HG03280 (cell line): ENCODE results near the gene NEUROD1.

ENCODE experiments used
- ATAC-seq: cut with Tn5 transposase; IDR thresholded peaks from one replicate; pipeline ENCODE4 v1.9.1; 2021; ENCODE audit warnings: mild to moderate bottlenecking, moderate library complexity; ENCODE audit not compliant: unreplicated experiment

Gene NEUROD1

DNA sequence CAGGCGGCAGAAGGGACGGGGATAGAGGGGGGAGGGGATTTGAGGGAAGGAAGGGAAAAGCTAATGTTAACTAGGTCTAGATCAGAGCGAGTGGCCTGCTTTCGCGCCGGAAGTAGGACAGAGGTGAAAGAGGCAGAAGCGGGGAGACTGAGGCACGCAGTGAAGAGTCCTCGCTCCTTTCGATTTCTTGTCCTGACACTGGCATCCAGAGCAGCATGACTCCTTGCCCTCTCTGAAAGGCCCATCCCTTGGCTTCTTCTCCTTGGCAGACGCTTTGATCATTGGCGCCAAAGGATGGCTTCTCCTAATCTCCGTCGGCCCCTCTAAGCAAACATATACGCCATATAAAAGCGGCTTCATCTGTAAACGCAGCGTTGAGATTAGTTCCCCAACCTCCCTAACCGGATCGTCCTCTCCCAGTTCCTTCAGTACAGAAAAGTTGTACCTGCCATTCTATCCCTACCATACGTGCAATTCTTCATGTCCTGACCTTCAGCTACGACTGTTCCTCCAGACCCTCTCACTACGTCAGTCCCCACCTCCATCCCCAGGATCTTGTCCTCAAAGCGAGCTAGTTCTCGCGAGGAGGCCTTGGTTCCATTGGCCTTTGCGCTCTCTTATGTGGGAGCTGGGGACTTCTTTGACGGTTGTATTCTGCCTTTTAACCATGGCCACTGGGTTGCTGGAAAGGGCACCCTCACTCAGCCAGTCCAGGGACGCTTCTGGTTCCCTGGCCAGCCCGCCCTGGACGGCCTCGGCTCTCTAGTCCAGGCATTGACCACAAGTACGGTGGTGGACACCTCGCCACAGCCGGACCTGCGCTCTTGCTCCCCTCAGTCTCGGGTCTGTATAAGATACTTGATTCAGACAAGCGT is 857 bp upstream of the NEUROD1 start:
- ATAC-seq: no peak

DNA sequence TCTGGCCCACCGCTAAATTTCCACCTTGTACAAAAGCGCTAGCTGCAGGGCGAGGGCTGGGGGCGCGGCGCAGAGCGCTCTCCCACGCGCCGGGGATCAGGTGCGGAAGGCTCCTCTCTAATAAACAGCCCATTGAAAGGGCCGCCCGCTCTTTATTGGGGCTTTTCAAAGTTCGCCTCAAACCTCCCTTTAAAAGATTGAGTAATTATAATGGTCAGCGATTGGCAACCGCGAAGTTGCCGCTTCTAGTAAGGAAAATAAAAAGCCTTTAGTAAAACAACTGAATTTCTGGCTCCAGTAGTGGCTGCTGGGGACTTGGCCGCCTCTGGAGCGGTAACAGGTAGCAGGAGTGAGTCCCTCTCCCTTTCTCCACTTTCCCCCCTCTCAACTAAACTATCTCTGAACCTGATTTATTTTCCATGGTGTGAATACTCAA is 755 bp downstream of the NEUROD1 start:
- no peak for ATAC-seq

GRCh38 chr2:181678861-181679543 is 1.3 kb downstream of the NEUROD1 start:
- ATAC-seq: no peak

GRCh38 chr2:181677912-181678586 is 2.3 kb downstream of the NEUROD1 start:
- no peak for ATAC-seq

DNA sequence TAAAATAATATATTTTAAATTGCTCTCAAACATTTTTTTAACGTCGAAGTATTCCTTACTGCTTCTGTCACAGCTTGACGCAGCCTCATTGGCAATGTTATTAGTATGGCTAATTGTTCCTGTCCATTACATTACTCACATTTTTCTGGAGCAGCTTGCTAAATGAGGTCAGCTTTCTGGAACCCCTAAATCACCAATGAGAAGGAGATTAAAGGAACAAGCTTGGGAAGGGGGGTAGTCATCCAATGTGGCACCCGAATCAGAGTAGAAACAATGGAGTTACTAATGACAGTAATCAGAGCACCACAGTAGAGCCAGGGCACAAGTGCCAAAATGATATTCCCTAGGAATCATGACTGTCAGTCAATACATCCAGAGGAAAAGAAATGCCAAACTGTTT is 5.1 kb downstream of the NEUROD1 start:
- no peak for ATAC-seq

GRCh38 chr2:181674461-181674860 is 5.9 kb downstream of the NEUROD1 start:
- ATAC-seq: no peak

GRCh38 chr2:181673173-181673572 is 7.1 kb downstream of the NEUROD1 start:
- ATAC-seq: peak; percentile 22

GRCh38 chr2:181672255-181673008 is 7.9 kb downstream of the NEUROD1 start:
- peak; percentile 67 for ATAC-seq

- ATAC-seq: no peak
Observed at GRCh38 chr2:181670632-181671031, 9.7 kb downstream of the NEUROD1 start.

DNA sequence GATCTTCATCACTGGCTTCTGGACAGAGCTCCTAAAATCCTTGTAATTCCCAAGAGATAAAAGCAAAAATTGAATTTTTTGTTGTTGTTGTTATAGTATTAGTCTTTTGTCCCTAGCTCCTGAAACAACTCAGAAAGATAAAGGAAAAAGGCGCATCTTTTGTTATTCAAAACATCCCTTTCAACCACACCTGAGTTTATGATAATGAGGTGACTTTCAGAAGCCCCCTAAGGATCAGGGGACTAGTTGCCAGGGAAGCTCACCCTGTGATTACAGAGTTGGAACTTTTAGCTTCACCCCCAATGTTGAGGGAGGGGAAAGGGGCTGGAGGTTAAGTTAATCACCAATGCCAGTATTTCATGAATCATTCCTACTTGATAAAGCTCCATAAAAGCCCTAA is 13.1 kb downstream of the NEUROD1 start:
- no peak for ATAC-seq

DNA sequence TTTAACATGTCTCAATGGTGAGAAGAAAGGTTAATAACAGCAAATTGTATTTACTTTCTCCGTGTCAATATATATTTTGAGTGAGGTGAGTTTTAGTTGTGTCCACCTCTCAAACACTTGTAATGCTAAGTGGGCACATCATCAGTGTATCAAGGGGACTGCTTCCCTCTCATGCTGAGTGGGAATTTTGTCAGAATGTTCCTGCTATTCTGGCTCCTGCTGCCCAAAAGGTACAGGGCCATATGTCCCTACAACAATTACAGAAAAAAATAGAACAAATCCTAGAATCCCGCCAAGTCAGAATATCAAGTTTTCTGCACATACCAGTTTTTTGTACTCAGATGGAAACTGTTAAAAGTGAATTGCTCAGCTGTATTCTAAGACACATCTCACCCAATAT is 18.0 kb downstream of the NEUROD1 start:
- no peak for ATAC-seq

- ATAC-seq: no peak
Observed at GRCh38 chr2:181660181-181660580, 20.1 kb downstream of the NEUROD1 start.

- ATAC-seq: no peak
Observed at GRCh38 chr2:181658444-181658843, 21.9 kb downstream of the NEUROD1 start.

GRCh38 chr2:181657379-181657778 is 22.9 kb downstream of the NEUROD1 start:
- ATAC-seq: no peak

DNA sequence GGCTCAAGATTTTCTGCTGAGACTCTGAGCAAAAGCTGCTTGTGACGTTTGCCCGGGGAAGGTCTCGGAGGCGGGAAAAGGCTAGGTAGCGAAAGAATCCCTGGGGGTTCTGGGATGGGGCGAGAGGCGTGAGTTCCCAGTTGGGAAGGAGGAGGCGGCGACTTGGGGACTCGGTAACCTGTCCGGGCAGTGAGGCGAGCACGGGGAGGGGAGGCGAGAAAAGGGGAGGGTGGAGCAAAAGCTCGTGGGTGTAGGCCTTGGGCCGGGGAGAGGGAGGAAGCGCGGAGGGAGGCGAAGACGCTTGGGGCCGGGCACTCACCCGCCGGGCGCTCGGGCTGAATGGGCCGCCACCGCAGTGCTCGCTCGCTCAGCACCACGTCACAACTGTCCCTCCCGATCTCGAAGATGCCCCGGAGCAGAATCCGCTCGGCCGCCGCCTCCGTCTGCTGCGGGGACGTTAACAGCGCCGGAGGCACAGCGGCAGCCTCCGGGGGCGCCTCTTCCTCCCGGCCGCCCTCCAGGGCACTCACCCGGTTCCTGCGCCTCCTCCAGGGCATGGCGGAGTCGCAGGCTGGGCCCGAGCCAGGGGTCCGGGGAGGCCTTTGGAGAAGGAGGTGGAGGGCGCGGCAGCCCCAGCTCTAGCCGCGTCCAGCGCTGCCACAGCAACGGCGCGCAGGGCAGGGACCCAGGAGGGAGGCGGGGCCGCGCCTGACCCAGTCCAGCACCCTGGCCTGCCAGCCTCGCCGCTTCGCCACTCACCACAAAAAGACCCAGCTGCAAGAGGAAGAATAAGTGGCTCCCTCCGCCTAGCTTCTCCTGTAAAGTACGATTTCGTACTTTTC is 23.6 kb downstream of the NEUROD1 start, which contains the start of gene CERKL:
Gene CERKL (minus strand): TSS at position 656 of the 842 bp plus-strand sequence. CDS start 99 bp downstream, at position 557.
- peak; percentile 80 for ATAC-seq

DNA sequence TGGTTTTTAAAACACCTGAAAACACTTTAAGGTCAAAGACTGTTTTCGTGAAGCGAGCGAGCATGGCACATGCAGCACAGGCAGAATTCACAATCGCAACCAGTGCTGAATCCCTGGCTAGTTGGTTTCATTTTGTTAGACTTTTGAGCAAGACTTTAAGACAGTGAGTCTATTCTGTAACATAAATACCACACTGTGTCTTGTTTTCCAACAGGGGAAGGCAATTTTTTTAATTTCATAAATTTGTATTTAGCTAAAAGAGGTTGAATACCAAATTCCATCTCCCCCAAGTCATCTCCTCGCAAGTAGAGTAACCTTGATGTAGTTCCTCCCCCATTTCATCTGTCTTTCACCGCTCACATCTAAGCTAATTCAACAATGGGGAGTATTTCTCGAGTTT is 24.8 kb downstream of the NEUROD1 start:
- ATAC-seq: no peak

- ATAC-seq: no peak
Observed at GRCh38 chr2:181649436-181649979, 30.8 kb downstream of the NEUROD1 start.

GRCh38 chr2:181648478-181649155 is 31.7 kb downstream of the NEUROD1 start:
- no peak for ATAC-seq

- no peak for ATAC-seq
Observed at GRCh38 chr2:181646415-181646987, 33.8 kb downstream of the NEUROD1 start.
